Measurements from ENCODE around the gene BMP8A. TPM values are rescaled to one million over a fixed set of nuclear protein-coding genes. Genes with fewer than 3 reads are reported as not detected.

BMP8A gene
- polyA plus RNA-seq, 3 donors = not detected

GRCh38 chr1:39469150-39469549 is 22.3 kb upstream of the BMP8A start:
- TF ChIP-seq CTCF (IDR thresholded peaks at IDR 0.05) = no peak
- no peaks in the 10 kb centered on the region for H3K27me3 Mint-ChIP-seq (ENCODE audit: low read depth in 3 of 3)
- no peak overlapping the region for H3K27ac ChIP-seq (ENCODE audit: low read depth in 1 of 2, low read length in 2 of 2)

GRCh38 chr1:39470040-39470439 is 21.4 kb upstream of the BMP8A start:
- no peaks in the 10 kb centered on the region for H3K27me3 Mint-ChIP-seq (ENCODE audit: low read depth in 3 of 3)
- Histone ChIP-seq H4K20me1 (ENCODE audit: insufficient read depth, low read length) (no peaks in the 10 kb centered on the region), H3K4me3 (replicated peaks in 1 of 3; ENCODE audit: low read depth in 2 of 3, low read length in 3 of 3) (no peak overlapping the region), H2AFZ (ENCODE audit: insufficient read depth, low read depth, low read length, poor library complexity, severe bottlenecking) (no peak overlapping the region), H3K79me2 (ENCODE audit: insufficient read depth, low read length) (no peaks in the 10 kb centered on the region), H3K36me3 (replicated peaks in 1 of 2; ENCODE audit: control insufficient read depth in 1 of 2, insufficient read depth in 2 of 2, low read length in 2 of 2) (peaks cover 89 to 100% of the 10 kb centered on the region in 2 donors), H3K9ac (ENCODE audit: insufficient read depth, low read length, poor library complexity, severe bottlenecking) (no peak overlapping the region), H3K27ac (ENCODE audit: low read depth in 1 of 2, low read length in 2 of 2) (no peak overlapping the region), H3K27me3 (ENCODE audit: control insufficient read depth in 2 of 2, insufficient read depth in 2 of 2, low read length in 2 of 2) (no peaks in the 10 kb centered on the region), H3K4me2 (replicated peaks; ENCODE audit: extremely low read depth, low read length, poor library complexity, severe bottlenecking) (no peak overlapping the region), H3K4me1 (ENCODE audit: control insufficient read depth in 1 of 2, insufficient read depth in 2 of 2, low read length in 2 of 2) (no peaks in the 10 kb centered on the region), H3K9me3 (replicated peaks in 1 of 2; ENCODE audit: control insufficient read depth in 1 of 2, insufficient read depth in 1 of 2, low read length in 2 of 2) (no peaks in the 10 kb centered on the region)
- intact Hi-C loops (cut with micrococcal nuclease) = no loop called here
- peaks cover 81 to 87% of the 10 kb centered on the region in 2 donors for H3K36me3 Mint-ChIP-seq
- DNase-seq = no peak
- no peaks in the 10 kb centered on the region for H3K4me1 Mint-ChIP-seq
- no peak overlapping the region for H3K4me3 Mint-ChIP-seq
- TF ChIP-seq CTCF (IDR thresholded peaks at IDR 0.05) = no peak
- no peak overlapping the region for H3K27ac Mint-ChIP-seq
- no peaks in the 10 kb centered on the region for H3K9me3 Mint-ChIP-seq

More at GRCh38 chr1:39469150-39469549, 22.3 kb upstream of the BMP8A start:
- peak overlapping the region in 2 of 7 donors; percentile 23 to 41 for H3K27ac Mint-ChIP-seq
- Histone ChIP-seq H2AFZ (ENCODE audit: insufficient read depth, low read depth, low read length, poor library complexity, severe bottlenecking) (no peak overlapping the region), H3K9ac (ENCODE audit: insufficient read depth, low read length, poor library complexity, severe bottlenecking) (no peak overlapping the region), H3K79me2 (ENCODE audit: insufficient read depth, low read length) (no peaks in the 10 kb centered on the region), H3K4me3 (replicated peaks in 1 of 3; ENCODE audit: low read depth in 2 of 3, low read length in 3 of 3) (no peak overlapping the region), H3K4me1 (ENCODE audit: control insufficient read depth in 1 of 2, insufficient read depth in 2 of 2, low read length in 2 of 2) (no peaks in the 10 kb centered on the region), H3K9me3 (replicated peaks in 1 of 2; ENCODE audit: control insufficient read depth in 1 of 2, insufficient read depth in 1 of 2, low read length in 2 of 2) (no peaks in the 10 kb centered on the region), H3K4me2 (replicated peaks; ENCODE audit: extremely low read depth, low read length, poor library complexity, severe bottlenecking) (no peak overlapping the region), H4K20me1 (ENCODE audit: insufficient read depth, low read length) (no peaks in the 10 kb centered on the region), H3K27me3 (ENCODE audit: control insufficient read depth in 2 of 2, insufficient read depth in 2 of 2, low read length in 2 of 2) (no peaks in the 10 kb centered on the region), H3K36me3 (replicated peaks in 1 of 2; ENCODE audit: control insufficient read depth in 1 of 2, insufficient read depth in 2 of 2, low read length in 2 of 2) (peaks cover 88 to 100% of the 10 kb centered on the region in 2 donors)
- peaks cover 83 to 87% of the 10 kb centered on the region in 2 donors for H3K36me3 Mint-ChIP-seq
- DNase-seq = no peak
- 100% methylated on average over 3 of the region's 3 CpGs for WGBS (ENCODE audit: insufficient coverage)
- no peaks in the 10 kb centered on the region for H3K4me1 Mint-ChIP-seq
- no peak overlapping the region for H3K4me3 Mint-ChIP-seq
- intact Hi-C loops (cut with micrococcal nuclease) = no loop called here
- no peaks in the 10 kb centered on the region for H3K9me3 Mint-ChIP-seq

Measured in CD14-positive monocyte (primary cell).